Stomach (tissue), 4 donors: ENCODE measurements around the gene ENOX1.

Source experiments
- CTCF ChIP-seq, 7 experiments: fragments of 450-650 bp in 4 of 7; fragments of 200-600 bp in 3 of 7; sonication (generic) in 3 of 7; IDR thresholded peaks; one replicate each; pipeline ENCODE4 v1.5.1; 2016 to 2019; ENCODE audit warnings: antibody characterized with exemption in 7 of 7, control low read depth in 2 of 7, mild to moderate bottlenecking in 1 of 7
- EP300 ChIP-seq: sonication (generic); formaldehyde crosslinking; IDR thresholded peaks from one replicate; pipeline ENCODE4 v1.6.1; 2017; ENCODE audit warnings: antibody characterized with exemption

- TF ChIP-seq CTCF (IDR thresholded peaks at IDR 0.05) = no peak
- TF ChIP-seq EP300 = no peak
Observed at GRCh38 chr13:43347877-43348276, 438.9 kb downstream of the ENOX1 start.
